Measurements from ENCODE around the gene SNX9. TPM values are rescaled to one million over a fixed set of nuclear protein-coding genes. Genes with fewer than 3 reads are reported as not detected.

SNX9 gene
- total RNA-seq, 1 experiment from 2014 or later, result 31.3 TPM

- no peak overlapping the region for H2AK5ac ChIP-seq (ENCODE audit: insufficient read length, low read length)
- no peaks in the 10 kb centered on the region for H4K20me1 ChIP-seq (ENCODE audit: control insufficient read depth, insufficient read depth, insufficient read length)
- no peaks in the 10 kb centered on the region; the same call in 1 of the 2 replicates for H3K27me3 ChIP-seq (ENCODE audit: insufficient read depth, low read length)
- H3K79me1 ChIP-seq (ENCODE audit: insufficient read depth, low read depth, low read length, poor library complexity, severe bottlenecking), result no peaks in the 10 kb centered on the region
- no peak overlapping the region for H2BK20ac ChIP-seq (ENCODE audit: low read depth, low read length, poor library complexity, severe bottlenecking)
- H3K27ac ChIP-seq (ENCODE audit: insufficient read length, low read depth, low read length), result no peak overlapping the region
- peak overlapping the region in 1 of 3 experiments; percentile 44; a peak in 2 of 7 replicates for H3K27ac Mint-ChIP-seq
- no peaks in the 10 kb centered on the region for H3K9me3 ChIP-seq (ENCODE audit: control insufficient read depth, low read depth, low read length)
- H3T11ph ChIP-seq (ENCODE audit: low read length), result no peak overlapping the region
- H3K4me1 Mint-ChIP-seq, result peaks cover 15 to 26% of the 10 kb centered on the region in 2 experiments
- no peak overlapping the region for H2BK5ac ChIP-seq (ENCODE audit: insufficient read length, low read length)
- no peaks in the 10 kb centered on the region for H3K79me2 ChIP-seq (ENCODE audit: insufficient read depth, low read length)
- no peak overlapping the region for H2BK12ac ChIP-seq (ENCODE audit: insufficient read length, low read depth, low read length)
- H3K9me3 Mint-ChIP-seq, result peaks cover 0 to 1% of the 10 kb centered on the region in 2 experiments; a peak in 1 of 5 replicates
- H2AFZ ChIP-seq (ENCODE audit: low read length), result no peak overlapping the region
- no peak overlapping the region for H2BK120ac ChIP-seq (ENCODE audit: low read depth, low read length, poor library complexity, severe bottlenecking)
- no peak overlapping the region for H4K91ac ChIP-seq (ENCODE audit: insufficient read length, low read depth, low read length)
- H3K23ac ChIP-seq (ENCODE audit: insufficient read length, low read depth, low read length), result no peak overlapping the region
- no peak overlapping the region for H3K56ac ChIP-seq (ENCODE audit: insufficient read length, low read depth, low read length)
- H2BK15ac ChIP-seq (ENCODE audit: low read depth, low read length), result no peak overlapping the region
- H3K4me3 Mint-ChIP-seq, result no peak overlapping the region
- TF ChIP-seq, protein P1, sequence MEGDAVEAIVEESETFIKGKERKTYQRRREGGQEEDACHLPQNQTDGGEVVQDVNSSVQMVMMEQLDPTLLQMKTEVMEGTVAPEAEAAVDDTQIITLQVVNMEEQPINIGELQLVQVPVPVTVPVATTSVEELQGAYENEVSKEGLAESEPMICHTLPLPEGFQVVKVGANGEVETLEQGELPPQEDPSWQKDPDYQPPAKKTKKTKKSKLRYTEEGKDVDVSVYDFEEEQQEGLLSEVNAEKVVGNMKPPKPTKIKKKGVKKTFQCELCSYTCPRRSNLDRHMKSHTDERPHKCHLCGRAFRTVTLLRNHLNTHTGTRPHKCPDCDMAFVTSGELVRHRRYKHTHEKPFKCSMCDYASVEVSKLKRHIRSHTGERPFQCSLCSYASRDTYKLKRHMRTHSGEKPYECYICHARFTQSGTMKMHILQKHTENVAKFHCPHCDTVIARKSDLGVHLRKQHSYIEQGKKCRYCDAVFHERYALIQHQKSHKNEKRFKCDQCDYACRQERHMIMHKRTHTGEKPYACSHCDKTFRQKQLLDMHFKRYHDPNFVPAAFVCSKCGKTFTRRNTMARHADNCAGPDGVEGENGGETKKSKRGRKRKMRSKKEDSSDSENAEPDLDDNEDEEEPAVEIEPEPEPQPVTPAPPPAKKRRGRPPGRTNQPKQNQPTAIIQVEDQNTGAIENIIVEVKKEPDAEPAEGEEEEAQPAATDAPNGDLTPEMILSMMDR (conservative IDR thresholded peaks at IDR 0.05), result no peak
- H4K5ac ChIP-seq (ENCODE audit: insufficient read length, low read depth, low read length), result no peak overlapping the region
- WGBS (ENCODE audit: extremely low coverage, insufficient read length, low lambda C conversion rate), result no CpG with 5 or more reads among the region's 5 CpGs
- H3K27me3 Mint-ChIP-seq (ENCODE audit: low read depth), result no peaks in the 10 kb centered on the region
- H3K14ac ChIP-seq (ENCODE audit: insufficient read depth, low read length), result no peak overlapping the region
- H3K4me2 ChIP-seq (ENCODE audit: insufficient read depth, insufficient read length, low read length), result no peak overlapping the region
- DNase-seq, result no peak
- H3K36me3 Mint-ChIP-seq (ENCODE audit: insufficient read depth in 1 of 3, low read depth in 3 of 3), result peaks cover 26 to 56% (median 46%) of the 10 kb centered on the region in 3 experiments
- no peak overlapping the region for H3K4ac ChIP-seq (ENCODE audit: low read depth, low read length)
- no peaks in the 10 kb centered on the region for H3K23me2 ChIP-seq (ENCODE audit: insufficient read length, low read depth, low read length, poor library complexity, severe bottlenecking)
- H3K4me1 ChIP-seq (ENCODE audit: insufficient read depth, low read length), result peaks cover 3% of the 10 kb centered on the region; the same call in 1 of the 2 replicates
- no peak overlapping the region for H3K18ac ChIP-seq (ENCODE audit: insufficient read length, low read depth, low read length)
- H4K8ac ChIP-seq (replicated peaks; ENCODE audit: insufficient read length, low read depth, low read length), result no peak overlapping the region
- H3K9ac ChIP-seq (ENCODE audit: extremely low read depth, insufficient read length, low read length), result no peak overlapping the region
Measured at GRCh38 chr6:157911786-157912185, 88.7 kb downstream of the SNX9 start.

All from H9 (cell line).